Thyroid gland (tissue), 4 donors: ENCODE data around the gene RPL29. TPM values are rescaled to one million over a fixed set of nuclear protein-coding genes. Genes with fewer than 3 reads are reported as not detected.
A peak's percentile ranks its signal among the peaks of the same experiment; 100 is the strongest.
"Not testable (repeated sequence)": the region's sequence is repeated elsewhere in the genome, so short reads cannot be mapped to it uniquely, and the experiment has no call there.

Experiments used
- DNase-seq, 2 donors: peaks; one replicate each; pipeline ENCODE4 v3.0.0-alpha.2; 2019
- H3K27ac ChIP-seq, 3 donors: fragments of 200-600 bp; sonication (generic); 1 replicate in 2 of 3; 2 replicates in 1 of 3; pipeline ENCODE4 v1.5.1; 2016 to 2019; ENCODE audit warnings: mild to moderate bottlenecking in 1 of 3, moderate library complexity in 1 of 3
- H3K27me3 ChIP-seq: fragments of 200-600 bp; sonication (generic); one replicate; pipeline ENCODE4 v1.5.1; 2019
- H3K36me3 ChIP-seq, 2 donors: fragments of 200-600 bp; sonication (generic); one replicate each; pipeline ENCODE4 v1.5.1; 2016 to 2019
- H3K4me1 ChIP-seq, 2 donors: fragments of 200-600 bp; sonication (generic); one replicate each; pipeline ENCODE4 v1.5.1; 2017 to 2019
- H3K4me3 ChIP-seq, 3 donors: fragments of 200-600 bp; sonication (generic); replicated peaks in 1 of 3; 1 replicate in 2 of 3; 2 replicates in 1 of 3; pipeline ENCODE4 v1.5.1; 2016; ENCODE audit warnings: mild to moderate bottlenecking in 1 of 3
- H3K9me3 ChIP-seq: fragments of 200-600 bp; sonication (generic); one replicate; pipeline ENCODE4 v1.5.1; 2017
- CTCF ChIP-seq, 6 experiments: fragments of 200-600 bp in 3 of 6; fragments of 450-650 bp in 3 of 6; sonication (generic) in 3 of 6; IDR thresholded peaks; one replicate each; pipeline ENCODE4 v1.5.1; 2016 to 2019; ENCODE audit warnings: antibody characterized with exemption in 6 of 6, mild to moderate bottlenecking in 2 of 6, inconsistent platforms in 1 of 6, moderate library complexity in 1 of 6
- POLR2A ChIP-seq, 2 donors: fragments of 450-650 bp; IDR thresholded peaks; one replicate each; pipeline ENCODE4 v1.6.1; 2017; ENCODE audit warnings: antibody characterized with exemption in 2 of 2, mild to moderate bottlenecking in 2 of 2, moderate library complexity in 1 of 2
- WGBS, 2 donors: methylation state at CpG; one replicate each; pipeline ENCODE4 v1.1.5; 2017; 5-methylcytosine and 5-hydroxymethylcytosine counted together
- intact Hi-C: fragments of 100-400 bp; cut with DNase I; formaldehyde crosslinking; loops from one replicate; pipeline ENCODE4 v1.15.1; 2023
- total RNA-seq, 4 donors: library from RNA; depleted of rRNA; stranded (reverse); fragments of >200 nt; gene quantifications; one replicate each; pipeline ENCODE4 v1.2.3, GENCODE V29; 2016

RPL29 gene
- 1,000 to 10,000 TPM in 3 of 4 donors, 100 to 1,000 TPM in 1; 826 to 1,348 (median 1,271) TPM for total RNA-seq

GRCh38 chr3:51995346-51996163 is at the start of gene RPL29:
Gene RPL29 (minus strand): TSS chr3:51995895. CDS start chr3:51995461, 434 bp downstream.
- peak; percentile 92 for DNase-seq
- Histone ChIP-seq H3K36me3 (peaks cover 17 to 18% of the 10 kb centered on the region in 2 donors), H3K9me3 (no peaks in the 10 kb centered on the region), H3K4me3 (peak within 1 kb of the TSS; percentile 62 to 86 (median 70)), H3K27ac (peak within 1 kb of the TSS; percentile 85 to 98 (median 86)), H3K4me1 (peaks cover 8 to 23% of the 10 kb centered on the region in 2 donors), H3K27me3 (no peaks in the 10 kb centered on the region)
- intact Hi-C loops: no loop called here
- 1% methylated on average over 32 to 39 of the region's 40 CpGs for WGBS, 2 donors
- no peak for TF ChIP-seq CTCF (IDR thresholded peaks at IDR 0.05)
- TF ChIP-seq POLR2A (IDR thresholded peaks at IDR 0.05): peak in 1 of 2 donors; percentile 66

GRCh38 chr3:52044869-52045619 is 49.3 kb upstream of the RPL29 start:
- Histone ChIP-seq H3K36me3 (peaks cover 4 to 12% of the 10 kb centered on the region in 2 donors), H3K9me3 (no peaks in the 10 kb centered on the region), H3K4me1 (peaks cover 17 to 35% of the 10 kb centered on the region in 2 donors), H3K4me3 (no peak overlapping the region), H3K27me3 (no peaks in the 10 kb centered on the region), H3K27ac (no peak overlapping the region)
- intact Hi-C loops: no loop called here
- no peak for TF ChIP-seq CTCF (IDR thresholded peaks at IDR 0.05)
- no peak for TF ChIP-seq POLR2A (IDR thresholded peaks at IDR 0.05)
- no peak for DNase-seq
- 96 to 97% methylated on average over 13 to 18 of the region's 18 CpGs for WGBS, 2 donors

- H3K27me3 ChIP-seq: no peaks in the 10 kb centered on the region
- no peak overlapping the region for H3K27ac ChIP-seq
- DNase-seq: no peak
- H3K36me3 ChIP-seq: no peaks in the 10 kb centered on the region
- TF ChIP-seq POLR2A (IDR thresholded peaks at IDR 0.05): no peak
- no peak for TF ChIP-seq CTCF (IDR thresholded peaks at IDR 0.05)
- H3K9me3 ChIP-seq: no peaks in the 10 kb centered on the region
- H3K4me3 ChIP-seq: no peak overlapping the region
- 91 to 100% methylated on average over 1 to 6 of the region's 6 CpGs for WGBS, 2 donors
- intact Hi-C loops: no loop called here
- peaks cover 24 to 48% of the 10 kb centered on the region in 2 donors for H3K4me1 ChIP-seq
Observed at GRCh38 chr3:52043750-52044149, 48.1 kb upstream of the RPL29 start.

- peaks cover 24 to 50% of the 10 kb centered on the region in 2 donors for H3K4me1 ChIP-seq
- DNase-seq, H3K27ac ChIP-seq, intact Hi-C loops, H3K36me3 ChIP-seq, H3K27me3 ChIP-seq, H3K4me3 ChIP-seq, H3K9me3 ChIP-seq: not testable (repeated sequence)
- 93 to 96% methylated on average over 1 of the region's 1 CpG for WGBS, 2 donors
Observed at GRCh38 chr3:52043039-52043438, 47.3 kb upstream of the RPL29 start.

- no peak overlapping the region for H3K27ac ChIP-seq
- 88 to 91% methylated on average over 10 of the region's 10 CpGs for WGBS, 2 donors
- peaks cover 11 to 38% of the 10 kb centered on the region in 2 donors for H3K4me1 ChIP-seq
- H3K27me3 ChIP-seq: no peaks in the 10 kb centered on the region
- TF ChIP-seq CTCF (IDR thresholded peaks at IDR 0.05): no peak
- no peak for TF ChIP-seq POLR2A (IDR thresholded peaks at IDR 0.05)
- H3K9me3 ChIP-seq: no peaks in the 10 kb centered on the region
- no peak for DNase-seq
- H3K4me3 ChIP-seq: no peak overlapping the region
- no peaks in the 10 kb centered on the region for H3K36me3 ChIP-seq
- intact Hi-C loops: no loop called here
Observed at GRCh38 chr3:52041118-52041731, 45.5 kb upstream of the RPL29 start.
